ENCODE measurements around the gene SMIM45.
A peak's percentile ranks its signal among the peaks of the same experiment; 100 is the strongest.
"Not testable (repeated sequence)": the region's sequence is repeated elsewhere in the genome, so short reads cannot be mapped to it uniquely, and the experiment has no call there.

The SMIM45 gene

GRCh38 chr22:41935509-41935908, 16.4 kb upstream of the SMIM45 start:
- no peak for DNase-seq

GRCh38 chr22:41936894-41937169, 15.1 kb upstream of the SMIM45 start:
- DNase-seq, result no peak

- DNase-seq, result no peak
Observed at GRCh38 chr22:41939981-41940831, 11.7 kb upstream of the SMIM45 start.

GRCh38 chr22:41940832-41941765, 10.9 kb upstream of the SMIM45 start:
- peak; percentile 89 for DNase-seq

GRCh38 chr22:41943661-41944209, 8.2 kb upstream of the SMIM45 start:
- no peak for DNase-seq

- DNase-seq, result peak; percentile 97
Observed at GRCh38 chr22:41946629-41947423, 5.1 kb upstream of the SMIM45 start, which contains the start of gene CENPM. Gene CENPM, minus strand, starts transcription at chr22:41947152. Its CDS starts 76 bp downstream, at chr22:41947076.

- DNase-seq, result no peak
Observed at GRCh38 chr22:41947424-41948080, 4.4 kb upstream of the SMIM45 start.

GRCh38 chr22:41948142-41948541, 3.8 kb upstream of the SMIM45 start:
- no peak for DNase-seq

- DNase-seq, result not testable (repeated sequence)
Observed at GRCh38 chr22:41948928-41949296, 3.0 kb upstream of the SMIM45 start.

GRCh38 chr22:41949297-41949965, 2.5 kb upstream of the SMIM45 start:
- DNase-seq, result no peak

GRCh38 chr22:41952713-41953112, 763 bp downstream of the SMIM45 start:
- no peak for DNase-seq

- DNase-seq, result no peak
Observed at GRCh38 chr22:41957941-41958556, 6.1 kb downstream of the SMIM45 start.

GRCh38 chr22:41963453-41964111, 11.6 kb downstream of the SMIM45 start:
- no peak for DNase-seq

- no peak for DNase-seq
Observed at GRCh38 chr22:41964112-41964491, 12.2 kb downstream of the SMIM45 start.

GRCh38 chr22:41966225-41966606, 14.3 kb downstream of the SMIM45 start:
- DNase-seq, result no peak

GRCh38 chr22:41966607-41967240, 14.8 kb downstream of the SMIM45 start:
- DNase-seq, result no peak

- DNase-seq, result no peak
Observed at GRCh38 chr22:41968601-41969000, 16.7 kb downstream of the SMIM45 start.

GRCh38 chr22:41969110-41969646, 17.2 kb downstream of the SMIM45 start, which contains the start of gene SEPTIN3:
Gene SEPTIN3, plus strand, starts transcription at chr22:41969443. Its CDS starts 2,050 bp downstream, at chr22:41971493.
- DNase-seq, result no peak

GRCh38 chr22:41970601-41971000, 18.7 kb downstream of the SMIM45 start:
- no peak for DNase-seq

GRCh38 chr22:41971431-41971830, 19.5 kb downstream of the SMIM45 start:
- no peak for DNase-seq
